HepG2 (cell line): ENCODE results near the gene EGFLAM. TPM values are rescaled to one million over a fixed set of nuclear protein-coding genes. Genes with fewer than 3 reads are reported as not detected.

Experiments
- ATAC-seq: fragments of 200-7000 bp; cut with Tn5 transposase; 3 replicates; pipeline ENCODE4 v1.9.1; 2020; ENCODE audit warnings: mild to moderate bottlenecking, moderate library complexity
- BruUV-seq: library from RNA; stranded (reverse); fragments of 400-500 nt; replicated peaks from 2 replicates; lab custom pipeline; 2021; lab: Mats Ljungman, UMichigan
- CTCF ChIA-PET: fragments of 300-600 bp; formaldehyde crosslinking; extraction: SDS; loops from one replicate; lab custom pipeline; 2021; ENCODE audit warnings: low total read pairs, inconsistent platforms, low intra/inter-chr PET ratio; lab: Yijun Ruan, JAX
- POLR2A ChIA-PET: fragments of 350-600 bp; sonication (Branson Sonifier 250); formaldehyde crosslinking; loops from one replicate; lab custom pipeline; 2020; ENCODE audit warnings: antibody characterized with exemption, inconsistent platforms; lab: Yijun Ruan, JAX
- DNase-seq: peaks from one replicate; pipeline ENCODE4 v3.0.0-alpha.2; 2015; ENCODE audit warnings: low spot score
- FAIRE-seq: peaks from 3 replicates; lab custom pipeline; 2011; peaks lifted over from hg19 to GRCh38; lab: Jason Lieb, UNC
- H2AFZ ChIP-seq: one replicate; pipeline ENCODE4 v1.6.1; 2011; ENCODE audit warnings: low read length, inconsistent platforms
- H3K27ac ChIP-seq: fragments of 300-600 bp; 3 replicates; pipeline ENCODE4 v1.8.0; 2011; ENCODE audit warnings: mixed run types, mild to moderate bottlenecking, mixed read lengths, low read length, inconsistent platforms; ENCODE audit not compliant: insufficient read depth; ENCODE audit errors: extremely low read length
- H3K27me3 ChIP-seq, 2 experiments: fragments of 200-600 bp in 1 of 2; 2 replicates in 1 of 2; 3 replicates in 1 of 2; pipeline versions ENCODE4 v1.6.0 to v1.8.0; 2011; ENCODE audit warnings: low read length in 2 of 2, mild to moderate bottlenecking in 2 of 2, moderate library complexity in 2 of 2, inconsistent platforms in 1 of 2; ENCODE audit not compliant: insufficient read depth in 2 of 2, control insufficient read depth in 1 of 2
- H3K36me3 ChIP-seq, 2 experiments: fragments of 200-600 bp in 1 of 2; replicated peaks in 1 of 2; 2 replicates in 1 of 2; 3 replicates in 1 of 2; pipeline versions ENCODE4 v1.5.1 to v1.8.0; 2011; ENCODE audit warnings: low read length in 2 of 2, inconsistent platforms in 1 of 2; ENCODE audit not compliant: insufficient read depth in 2 of 2, control insufficient read depth in 1 of 2
- H3K4me1 ChIP-seq: 2 replicates; pipeline ENCODE4 v1.5.1; 2012; ENCODE audit warnings: low read length, inconsistent platforms; ENCODE audit not compliant: insufficient read depth
- H3K4me2 ChIP-seq: 2 replicates; pipeline ENCODE4 v1.6.0; 2011; ENCODE audit warnings: low read depth, low read length, inconsistent platforms
- H3K4me3 ChIP-seq, 3 experiments: fragments of 200-600 bp in 1 of 3; sonication (generic), shearing (Covaris generic) in 1 of 3; replicated peaks in 1 of 3; 2 replicates each; pipeline ENCODE4 v1.5.1; 2011 to 2016; ENCODE audit warnings: low read length in 3 of 3, inconsistent platforms in 2 of 3, low read depth in 2 of 3, mild to moderate bottlenecking in 2 of 3, control low read depth in 1 of 3, mixed read lengths in 1 of 3; ENCODE audit not compliant: insufficient read depth in 1 of 3
- H3K79me2 ChIP-seq: one replicate; pipeline ENCODE4 v1.6.1; 2011; ENCODE audit warnings: low read length, inconsistent platforms; ENCODE audit not compliant: insufficient read depth
- H3K9ac ChIP-seq: 2 replicates; pipeline ENCODE4 v1.6.0; 2011; ENCODE audit warnings: mild to moderate bottlenecking, low read depth, low read length, inconsistent platforms; ENCODE audit not compliant: insufficient read depth
- H3K9me3 ChIP-seq: 2 replicates; pipeline ENCODE4 v1.5.1; 2012; ENCODE audit warnings: mild to moderate bottlenecking, low read length
- H4K20me1 ChIP-seq: 2 replicates; pipeline ENCODE4 v1.6.0; 2011; ENCODE audit warnings: inconsistent platforms, mild to moderate bottlenecking, low read length, moderate library complexity; ENCODE audit not compliant: insufficient read depth
- CTCF ChIP-seq: sonication (generic); formaldehyde crosslinking; IDR thresholded peaks from 2 replicates; pipeline ENCODE4 v1.5.0; 2020; ENCODE audit warnings: mild to moderate bottlenecking, missing genetic modification reagents, moderate library complexity
- MAFF ChIP-seq: IDR thresholded peaks from 2 replicates; pipeline ENCODE4 v1.6.1; 2011; ENCODE audit warnings: low read depth, low read length, improper control_type of control experiment
- WGBS: methylation state at CpG from one replicate; pipeline ENCODE4 v1.1.6; 2017; ENCODE audit warnings: low lambda C conversion rate; 5-methylcytosine and 5-hydroxymethylcytosine counted together
- in situ Hi-C: cut with HindIII; loops from 2 replicates; pipeline ENCODE4 v1.10.0; 2017; ENCODE audit warnings: low pct_unique_long_range_greater_than_20kb; ENCODE audit not compliant: extremely low pct_ligation_motif_present
- intact Hi-C: fragments of 100-400 bp; cut with micrococcal nuclease; formaldehyde crosslinking; loops from one replicate; pipeline ENCODE4 v1.10.0; 2022; ENCODE audit not compliant: unreplicated experiment
- polyA plus RNA-seq, 8 experiments: library from polyadenylated mRNA; depleted of rRNA in 3 of 8; stranded (reverse) in 7 of 8; unstranded in 1 of 8; fragments of >200 nt; fragmentation: Illumina TruSeq in 4 of 8; extraction: Trizol in 4 of 8; gene quantifications; 2 replicates each; pipeline versions ENCODE4 v1.2.1 to v1.2.3, GENCODE V29; 2011 to 2016; ENCODE audit warnings: low read depth in 4 of 8, missing spikeins in 1 of 8, mixed read lengths in 1 of 8; ENCODE audit not compliant: insufficient read depth in 1 of 8
- total RNA-seq, 5 experiments: library from RNA; depleted of rRNA; stranded (reverse); fragments of >200 nt; fragmentation: Illumina TruSeq; extraction: Trizol; gene quantifications; 2 replicates each; pipeline ENCODE4 v1.2.3, GENCODE V29; 2016; ENCODE audit warnings: low read depth in 1 of 5
- TF ChIP-seq, protein P1 (sequence below): sonication (generic); formaldehyde crosslinking; IDR thresholded peaks from 2 replicates; pipeline ENCODE4 v1.5.1; 2020; ENCODE audit warnings: mild to moderate bottlenecking, missing genetic modification reagents, moderate library complexity

The EGFLAM gene
- total and polyA plus RNA-seq, 2 of the 13 experiments (the other 11 are each of a cell fraction or from before 2014, with no cell fraction given) = not detected

GRCh38 chr5:38483805-38484398 lies 225.5 kb downstream of the EGFLAM start:
- Histone ChIP-seq H3K9ac (no peak overlapping the region), H3K9me3 (no peaks in the 10 kb centered on the region), H3K4me1 (no peaks in the 10 kb centered on the region), H3K4me2 (no peak overlapping the region), H2AFZ (no peak overlapping the region), H3K36me3 (peaks cover 2 to 24% of the 10 kb centered on the region in 2 experiments), H4K20me1 (no peaks in the 10 kb centered on the region), H3K79me2 (no peaks in the 10 kb centered on the region), H3K4me3 (no peak overlapping the region), H3K27me3 (no peaks in the 10 kb centered on the region), H3K27ac (no peak overlapping the region)
- in situ Hi-C loops = no loop called here
- ATAC-seq (peak; percentile 84), DNase-seq (no peak), FAIRE-seq (no peak)
- peak; percentile 35; the same call in 1 of the 2 replicates for TF ChIP-seq CTCF (CRISPR knock-in tag)
- TF ChIP-seq MAFF = no peak
- TF ChIP-seq, protein P1, sequence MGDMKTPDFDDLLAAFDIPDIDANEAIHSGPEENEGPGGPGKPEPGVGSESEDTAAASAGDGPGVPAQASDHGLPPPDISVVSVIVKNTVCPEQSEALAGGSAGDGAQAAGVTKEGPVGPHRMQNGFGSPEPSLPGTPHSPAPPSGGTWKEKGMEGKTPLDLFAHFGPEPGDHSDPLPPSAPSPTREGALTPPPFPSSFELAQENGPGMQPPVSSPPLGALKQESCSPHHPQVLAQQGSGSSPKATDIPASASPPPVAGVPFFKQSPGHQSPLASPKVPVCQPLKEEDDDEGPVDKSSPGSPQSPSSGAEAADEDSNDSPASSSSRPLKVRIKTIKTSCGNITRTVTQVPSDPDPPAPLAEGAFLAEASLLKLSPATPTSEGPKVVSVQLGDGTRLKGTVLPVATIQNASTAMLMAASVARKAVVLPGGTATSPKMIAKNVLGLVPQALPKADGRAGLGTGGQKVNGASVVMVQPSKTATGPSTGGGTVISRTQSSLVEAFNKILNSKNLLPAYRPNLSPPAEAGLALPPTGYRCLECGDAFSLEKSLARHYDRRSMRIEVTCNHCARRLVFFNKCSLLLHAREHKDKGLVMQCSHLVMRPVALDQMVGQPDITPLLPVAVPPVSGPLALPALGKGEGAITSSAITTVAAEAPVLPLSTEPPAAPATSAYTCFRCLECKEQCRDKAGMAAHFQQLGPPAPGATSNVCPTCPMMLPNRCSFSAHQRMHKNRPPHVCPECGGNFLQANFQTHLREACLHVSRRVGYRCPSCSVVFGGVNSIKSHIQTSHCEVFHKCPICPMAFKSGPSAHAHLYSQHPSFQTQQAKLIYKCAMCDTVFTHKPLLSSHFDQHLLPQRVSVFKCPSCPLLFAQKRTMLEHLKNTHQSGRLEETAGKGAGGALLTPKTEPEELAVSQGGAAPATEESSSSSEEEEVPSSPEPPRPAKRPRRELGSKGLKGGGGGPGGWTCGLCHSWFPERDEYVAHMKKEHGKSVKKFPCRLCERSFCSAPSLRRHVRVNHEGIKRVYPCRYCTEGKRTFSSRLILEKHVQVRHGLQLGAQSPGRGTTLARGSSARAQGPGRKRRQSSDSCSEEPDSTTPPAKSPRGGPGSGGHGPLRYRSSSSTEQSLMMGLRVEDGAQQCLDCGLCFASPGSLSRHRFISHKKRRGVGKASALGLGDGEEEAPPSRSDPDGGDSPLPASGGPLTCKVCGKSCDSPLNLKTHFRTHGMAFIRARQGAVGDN (CRISPR knock-in tag) = no peak
- BruUV-seq = no TSS peak
- 98% methylated on average over 10 of the region's 10 CpGs for WGBS
- CTCF ChIA-PET = no interaction called here
- intact Hi-C loops = no loop called here
- POLR2A ChIA-PET = no interaction called here
